Endothelial cell of umbilical vein (primary cell): ENCODE measurements around the gene STX11. TPM values are rescaled to one million over a fixed set of nuclear protein-coding genes. Genes with fewer than 3 reads are reported as not detected.
A peak's percentile ranks its signal among the peaks of the same experiment; 100 is the strongest.

Source experiments
- BruUV-seq: library from RNA; stranded (reverse); fragments of 400-500 nt; replicated peaks from 2 replicates; lab custom pipeline; 2021; lab: Mats Ljungman, UMichigan
- CTCF ChIA-PET: fragments of 300-600, 350-600 bp; sonication (Branson Sonifier 250); formaldehyde crosslinking; loops from one replicate; lab custom pipeline; 2021; ENCODE audit warnings: antibody characterized with exemption, inconsistent platforms; lab: Charles Lee
- POLR2A ChIA-PET: fragments of 300-600, 350-600 bp; sonication (Branson Sonifier 250); formaldehyde crosslinking; loops from one replicate; lab custom pipeline; 2021; ENCODE audit warnings: antibody characterized with exemption, inconsistent platforms; lab: Charles Lee
- DNase-seq: peaks from one replicate; pipeline ENCODE4 v3.0.0-alpha.2; 2011; ENCODE audit warnings: low read depth, low spot score
- FAIRE-seq: peaks from 2 replicates; lab custom pipeline; 2011; peaks lifted over from hg19 to GRCh38; lab: Jason Lieb, UNC
- H2AFZ ChIP-seq: 2 replicates; pipeline ENCODE4 v1.6.0; 2012; ENCODE audit warnings: low read depth, low read length, control low read depth, inconsistent platforms
- H3K27ac ChIP-seq: 2 replicates; pipeline ENCODE4 v1.5.1; 2011; ENCODE audit warnings: low read depth, mild to moderate bottlenecking, control low read depth, low read length, moderate library complexity; ENCODE audit not compliant: insufficient read depth
- H3K27me3 ChIP-seq, 2 experiments: 2 replicates each; pipeline versions ENCODE4 v1.6.0 to v1.6.1; 2011; ENCODE audit warnings: low read length in 2 of 2, mixed read lengths in 1 of 2; ENCODE audit not compliant: control insufficient read depth in 2 of 2, insufficient read depth in 2 of 2
- H3K36me3 ChIP-seq, 2 experiments: 2 replicates in 1 of 2; 3 replicates in 1 of 2; pipeline ENCODE4 v1.5.1; 2011; ENCODE audit warnings: low read length in 2 of 2, mild to moderate bottlenecking in 1 of 2, moderate library complexity in 1 of 2; ENCODE audit not compliant: control insufficient read depth in 2 of 2, insufficient read depth in 2 of 2; ENCODE audit errors: extremely low read depth in 1 of 2
- H3K4me1 ChIP-seq: 3 replicates; pipeline ENCODE4 v1.5.1; 2011; ENCODE audit warnings: mild to moderate bottlenecking, low read length; ENCODE audit not compliant: control insufficient read depth, insufficient read depth; ENCODE audit errors: extremely low read depth
- H3K4me2 ChIP-seq: 2 replicates; pipeline ENCODE4 v1.6.1; 2011; ENCODE audit warnings: low read length, control low read depth, mixed read lengths; ENCODE audit not compliant: insufficient read depth
- H3K4me3 ChIP-seq, 3 experiments: fragments of 200-600 bp in 1 of 3; sonication (generic), shearing (Covaris generic) in 1 of 3; replicated peaks in 1 of 3; 2 replicates each; pipeline ENCODE4 v1.5.1; 2011 to 2016; ENCODE audit warnings: control low read depth in 3 of 3, low read length in 3 of 3, mild to moderate bottlenecking in 2 of 3, inconsistent platforms in 1 of 3, low read depth in 1 of 3, moderate library complexity in 1 of 3; ENCODE audit not compliant: insufficient read depth in 1 of 3
- H3K79me2 ChIP-seq: 2 replicates; pipeline ENCODE4 v1.6.0; 2012; ENCODE audit warnings: low read length, inconsistent platforms; ENCODE audit not compliant: control insufficient read depth, insufficient read depth
- H3K9ac ChIP-seq: replicated peaks from 2 replicates; pipeline ENCODE3; 2011; ENCODE audit warnings: low read length, control low read depth; ENCODE audit not compliant: insufficient read depth; ENCODE audit errors: extremely low read depth
- H3K9me1 ChIP-seq: replicated peaks from 3 replicates; pipeline ENCODE4 v1.6.0; 2011; ENCODE audit warnings: mild to moderate bottlenecking, low read length; ENCODE audit not compliant: control insufficient read depth, insufficient read depth; ENCODE audit errors: extremely low read depth
- H3K9me3 ChIP-seq: replicated peaks from 2 replicates; pipeline ENCODE4 v1.5.1; 2012; ENCODE audit warnings: low read length, inconsistent platforms; ENCODE audit not compliant: control insufficient read depth, insufficient read depth
- H4K20me1 ChIP-seq: replicated peaks from 2 replicates; pipeline ENCODE3; 2011; ENCODE audit warnings: mild to moderate bottlenecking, low read length; ENCODE audit not compliant: control insufficient read depth, insufficient read depth; ENCODE audit errors: extremely low read depth
- CTCF ChIP-seq, 2 donors: IDR thresholded peaks; 1 replicate in 1 of 2; 2 replicates in 1 of 2; pipeline ENCODE4 v1.5.1; 2011; ENCODE audit warnings: low read length in 2 of 2, mild to moderate bottlenecking in 2 of 2, moderate library complexity in 2 of 2, control low read depth in 1 of 2, inconsistent platforms in 1 of 2, low read depth in 1 of 2; ENCODE audit not compliant: insufficient read depth in 1 of 2; ENCODE audit errors: extremely low read depth in 1 of 2
- EZH2 ChIP-seq: IDR thresholded peaks from 2 replicates; pipeline ENCODE4 v1.6.1; 2012; ENCODE audit warnings: borderline replicate concordance, low read depth, mild to moderate bottlenecking, moderate library complexity, low read length, inconsistent platforms; ENCODE audit not compliant: severe bottlenecking
- FOS ChIP-seq: IDR thresholded peaks from 2 replicates; pipeline ENCODE4 v1.6.1; 2011; ENCODE audit warnings: mild to moderate bottlenecking, low read length, moderate library complexity, borderline replicate concordance; ENCODE audit not compliant: insufficient read depth
- GATA2 ChIP-seq: IDR thresholded peaks from 2 replicates; pipeline ENCODE4 v1.7.0; 2011; ENCODE audit warnings: low read depth, mild to moderate bottlenecking, moderate library complexity, mixed read lengths, low read length; ENCODE audit not compliant: insufficient read length, insufficient read depth
- JUN ChIP-seq: IDR thresholded peaks from 2 replicates; pipeline ENCODE4 v1.6.1; 2011; ENCODE audit warnings: borderline replicate concordance, low read depth; ENCODE audit not compliant: insufficient read length, insufficient read depth
- MAX ChIP-seq: IDR thresholded peaks from 2 replicates; pipeline ENCODE4 v1.6.1; 2011; ENCODE audit not compliant: insufficient read depth, insufficient read length
- MYC ChIP-seq: IDR thresholded peaks from one replicate; pipeline ENCODE4 v1.6.1; 2011; ENCODE audit warnings: mild to moderate bottlenecking, low read depth, low read length
- POLR2A ChIP-seq: IDR thresholded peaks from 2 replicates; pipeline ENCODE4 v1.6.1; 2012; ENCODE audit warnings: low read depth, mild to moderate bottlenecking, control low read depth, low read length
- POLR2AphosphoS5 ChIP-seq: IDR thresholded peaks from 2 replicates; pipeline ENCODE4 v1.6.1; 2012; ENCODE audit warnings: low read depth, mild to moderate bottlenecking, control low read depth, low read length, moderate library complexity; ENCODE audit not compliant: insufficient read depth
- dilution Hi-C: fragments of 300-500 bp; cut with MboI; formaldehyde crosslinking; loops from one replicate; pipeline ENCODE4 v1.15.0; 2019; ENCODE audit warnings: low sequenced_read_pairs; ENCODE audit not compliant: extremely low pct_ligation_motif_present
- intact Hi-C: fragments of 100-400 bp; cut with micrococcal nuclease; formaldehyde crosslinking; loops from one replicate; pipeline ENCODE4 v1.10.0; 2022
- polyA plus RNA-seq, 4 experiments: library from polyadenylated mRNA; depleted of rRNA in 3 of 4; stranded (reverse) in 3 of 4; unstranded in 1 of 4; fragments of >200 nt; gene quantifications; 2 replicates each; pipeline versions ENCODE4 v1.2.1 to v1.2.3, GENCODE V29; 2011 to 2012; ENCODE audit warnings: missing spikeins in 1 of 4
- total RNA-seq: library from RNA; stranded (reverse); gene quantifications from 2 replicates; pipeline ENCODE4 v1.2.3, GENCODE V29; 2021

The STX11 gene
- total and polyA plus RNA-seq, 2 donors (not counting 3 experiments of a cell fraction or from before 2014, with no cell fraction given) = 4.7 to 8.9 TPM

- CTCF ChIA-PET = interaction anchor here (0.7 to 1.1 kb wide), 2 partner anchors 22 to 90 kb away, joined by 3 read pairs; no protein-coding TSS in a partner anchor
- POLR2A ChIA-PET = interaction anchor here (0.7 kb wide), 2 partner anchors 48 to 552 kb away, joined by 3 read pairs; no protein-coding TSS in a partner anchor
- H3K9me3 ChIP-seq = no peaks in the 10 kb centered on the region
- H3K9me1 ChIP-seq = no peaks in the 10 kb centered on the region
- dilution Hi-C loops = no loop called here
- H3K79me2 ChIP-seq = no peaks in the 10 kb centered on the region
- no peak overlapping the region for H3K4me2 ChIP-seq
- intact Hi-C loops = no loop called here
- H2AFZ ChIP-seq = no peak overlapping the region
- no peaks in the 10 kb centered on the region for H3K36me3 ChIP-seq
- H4K20me1 ChIP-seq = no peaks in the 10 kb centered on the region
- DNase-seq = no peak
- no peak for FAIRE-seq
- no TSS peak for BruUV-seq
- TF ChIP-seq MAX = no peak
- H3K9ac ChIP-seq = no peak overlapping the region
- H3K27me3 ChIP-seq = no peaks in the 10 kb centered on the region
- no peak overlapping the region for H3K27ac ChIP-seq
- no peak overlapping the region for H3K4me3 ChIP-seq
- H3K4me1 ChIP-seq = peaks cover 12% of the 10 kb centered on the region
Measured at GRCh38 chr6:144127097-144127496, 23.2 kb upstream of the STX11 start.

- no peak overlapping the region for H3K4me3 ChIP-seq
- POLR2A ChIA-PET = no interaction called here
- H3K27me3 ChIP-seq = no peaks in the 10 kb centered on the region
- H4K20me1 ChIP-seq = no peaks in the 10 kb centered on the region
- dilution Hi-C loops (no loop called here), intact Hi-C loops (no loop called here)
- BruUV-seq = no TSS peak
- FAIRE-seq (no peak), DNase-seq (no peak)
- TF ChIP-seq JUN (no peak), POLR2AphosphoS5 (no peak), CTCF (IDR thresholded peaks at IDR 0.05; ENCODE audit: extremely low read depth in 1 of 2, insufficient read depth in 1 of 2, low read depth in 1 of 2, low read length in 2 of 2) (no peak), MYC (no peak), FOS (no peak), POLR2A (no peak), MAX (no peak), GATA2 (no peak), EZH2 (no peak)
- H3K27ac ChIP-seq = no peak overlapping the region
- H3K4me1 ChIP-seq = peaks cover 23% of the 10 kb centered on the region
- no peaks in the 10 kb centered on the region for H3K9me1 ChIP-seq
- H3K4me2 ChIP-seq = no peak overlapping the region
- no peaks in the 10 kb centered on the region for H3K9me3 ChIP-seq
- no peak overlapping the region for H3K9ac ChIP-seq
- CTCF ChIA-PET = interaction anchor here (0.8 to 1.9 kb wide), 5 partner anchors 14 to 89 kb away, joined by 3 to 6 read pairs (median 4); no protein-coding TSS in a partner anchor
- H2AFZ ChIP-seq = peak overlapping the region; percentile 15
- H3K79me2 ChIP-seq = no peaks in the 10 kb centered on the region
- no peaks in the 10 kb centered on the region for H3K36me3 ChIP-seq
Measured at GRCh38 chr6:144129469-144129868, 20.8 kb upstream of the STX11 start.
